ENCODE data around the gene RBMXL3. TPM values are rescaled to one million over a fixed set of nuclear protein-coding genes. Genes with fewer than 3 reads are reported as not detected.

The RBMXL3 gene
- total RNA-seq: not detected in 3 replicates
- long read RNA-seq: 0 reads

DNA sequence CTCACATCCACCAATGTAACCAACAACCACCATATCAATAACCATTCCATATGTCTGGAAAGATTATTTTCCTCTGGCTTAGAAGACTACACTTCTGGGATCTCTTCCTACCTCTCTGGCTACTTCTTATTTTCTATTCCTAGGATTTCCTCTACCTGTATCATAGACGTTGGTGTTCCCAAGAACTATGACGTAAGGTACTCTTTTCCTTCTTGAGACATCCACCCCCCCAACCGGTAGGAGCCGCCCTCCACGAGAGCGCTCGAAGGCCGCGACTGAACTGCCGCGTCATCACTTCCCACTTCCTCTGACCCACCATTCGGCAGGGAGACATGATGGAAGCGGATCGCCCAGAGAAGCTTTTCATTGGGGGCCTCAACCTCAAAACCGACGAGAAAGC, at the start of gene RBMXL3:
Gene RBMXL3 (plus strand): TSS at position 301 of the 400 bp plus-strand sequence. CDS start 32 bp downstream, at position 333.
- DNase-seq (ENCODE audit: low spot score): no peak
- TF ChIP-seq, protein P1, sequence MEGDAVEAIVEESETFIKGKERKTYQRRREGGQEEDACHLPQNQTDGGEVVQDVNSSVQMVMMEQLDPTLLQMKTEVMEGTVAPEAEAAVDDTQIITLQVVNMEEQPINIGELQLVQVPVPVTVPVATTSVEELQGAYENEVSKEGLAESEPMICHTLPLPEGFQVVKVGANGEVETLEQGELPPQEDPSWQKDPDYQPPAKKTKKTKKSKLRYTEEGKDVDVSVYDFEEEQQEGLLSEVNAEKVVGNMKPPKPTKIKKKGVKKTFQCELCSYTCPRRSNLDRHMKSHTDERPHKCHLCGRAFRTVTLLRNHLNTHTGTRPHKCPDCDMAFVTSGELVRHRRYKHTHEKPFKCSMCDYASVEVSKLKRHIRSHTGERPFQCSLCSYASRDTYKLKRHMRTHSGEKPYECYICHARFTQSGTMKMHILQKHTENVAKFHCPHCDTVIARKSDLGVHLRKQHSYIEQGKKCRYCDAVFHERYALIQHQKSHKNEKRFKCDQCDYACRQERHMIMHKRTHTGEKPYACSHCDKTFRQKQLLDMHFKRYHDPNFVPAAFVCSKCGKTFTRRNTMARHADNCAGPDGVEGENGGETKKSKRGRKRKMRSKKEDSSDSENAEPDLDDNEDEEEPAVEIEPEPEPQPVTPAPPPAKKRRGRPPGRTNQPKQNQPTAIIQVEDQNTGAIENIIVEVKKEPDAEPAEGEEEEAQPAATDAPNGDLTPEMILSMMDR (IDR thresholded peaks at IDR 0.05): no peak
- Mint-ChIP-seq H3K27me3 (ENCODE audit: low read depth) (no peaks in the 10 kb centered on the region), H3K4me3 (ENCODE audit: unreplicated experiment) (no peak within 1 kb of the TSS), H3K4me1 (ENCODE audit: low read depth) (no peaks in the 10 kb centered on the region), H3K36me3 (ENCODE audit: low read depth) (no peaks in the 10 kb centered on the region), H3K27ac (ENCODE audit: unreplicated experiment) (no peak within 1 kb of the TSS), H3K9me3 (ENCODE audit: low read depth) (no peaks in the 10 kb centered on the region)

DNA sequence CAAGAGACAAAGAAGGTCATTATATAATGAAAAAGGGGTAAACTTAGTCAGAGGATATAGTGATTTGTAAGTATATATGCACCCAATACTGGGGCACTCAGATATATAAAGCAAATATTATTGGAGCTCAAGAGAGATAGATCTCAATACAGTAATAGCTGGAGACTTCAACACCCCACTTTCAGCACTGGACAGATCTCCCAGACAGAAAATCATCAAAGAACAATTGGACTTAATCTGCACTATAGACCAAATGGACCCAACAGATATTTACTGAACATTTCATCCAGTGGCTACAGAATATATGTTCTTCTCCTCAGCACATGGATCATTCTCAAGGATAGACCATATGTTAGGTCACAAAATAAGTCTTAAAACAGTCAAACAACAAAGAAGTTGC, 47.2 kb upstream of the RBMXL3 start:
- Mint-ChIP-seq H3K9me3 (ENCODE audit: low read depth) (peaks cover 3% of the 10 kb centered on the region), H3K36me3 (ENCODE audit: low read depth) (peaks cover 28% of the 10 kb centered on the region), H3K27me3 (ENCODE audit: low read depth) (no peaks in the 10 kb centered on the region), H3K4me1 (ENCODE audit: low read depth) (no peaks in the 10 kb centered on the region), H3K27ac (ENCODE audit: unreplicated experiment) (no peak overlapping the region), H3K4me3 (ENCODE audit: unreplicated experiment) (no peak overlapping the region)
- DNase-seq (ENCODE audit: low spot score): no peak
- TF ChIP-seq, protein P1 (IDR thresholded peaks at IDR 0.05): no peak

DNA sequence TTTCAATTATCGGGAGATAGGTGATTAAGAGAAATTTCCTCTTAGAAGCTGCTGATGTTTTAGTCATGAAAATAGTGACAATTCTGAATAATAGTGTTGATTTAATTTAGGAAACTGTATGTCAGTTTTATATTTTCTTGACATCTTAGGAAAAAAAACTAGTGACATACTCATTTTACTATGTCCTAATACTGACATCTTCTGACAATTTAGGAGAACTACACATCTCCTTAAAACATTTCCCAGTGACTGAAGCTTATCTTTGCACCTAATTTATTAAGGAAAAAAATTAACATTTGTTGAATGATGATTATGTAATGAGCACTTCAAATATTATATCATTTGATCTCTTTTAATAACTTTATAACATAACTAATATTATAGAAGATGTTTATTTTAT, 42.0 kb upstream of the RBMXL3 start:
- TF ChIP-seq, protein P1 (IDR thresholded peaks at IDR 0.05): peak; percentile 89
- H3K27me3 Mint-ChIP-seq (ENCODE audit: low read depth): no peaks in the 10 kb centered on the region
- H3K4me1 Mint-ChIP-seq (ENCODE audit: low read depth): no peaks in the 10 kb centered on the region
- H3K27ac Mint-ChIP-seq (ENCODE audit: unreplicated experiment): no peak overlapping the region
- H3K9me3 Mint-ChIP-seq (ENCODE audit: low read depth): no peaks in the 10 kb centered on the region
- peaks cover 10% of the 10 kb centered on the region for H3K36me3 Mint-ChIP-seq (ENCODE audit: low read depth)
- no peak overlapping the region for H3K4me3 Mint-ChIP-seq (ENCODE audit: unreplicated experiment)
- DNase-seq (ENCODE audit: low spot score): no peak

DNA sequence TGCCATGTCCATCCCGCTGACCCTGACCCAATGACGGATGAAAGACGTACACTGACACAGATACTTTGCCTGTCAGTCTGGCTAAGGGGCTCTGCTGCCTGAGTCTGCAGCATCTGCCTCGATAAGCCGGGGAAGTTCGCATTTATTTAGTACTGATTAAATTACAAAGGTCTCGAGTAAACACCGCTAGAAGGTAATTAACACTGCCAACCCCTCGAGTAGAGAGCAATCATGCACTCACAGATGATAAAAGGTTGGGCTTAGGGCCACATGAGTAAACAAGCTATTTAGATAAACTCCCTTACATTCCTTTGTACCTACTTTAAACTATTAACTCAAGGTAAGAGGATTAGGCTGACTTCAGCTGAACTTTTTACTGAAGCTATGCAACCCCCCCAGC, 16.0 kb upstream of the RBMXL3 start:
- H3K27ac Mint-ChIP-seq (ENCODE audit: unreplicated experiment): no peak overlapping the region
- TF ChIP-seq, protein P1 (IDR thresholded peaks at IDR 0.05): no peak
- no peaks in the 10 kb centered on the region for H3K4me1 Mint-ChIP-seq (ENCODE audit: low read depth)
- peaks cover 6% of the 10 kb centered on the region for H3K36me3 Mint-ChIP-seq (ENCODE audit: low read depth)
- H3K27me3 Mint-ChIP-seq (ENCODE audit: low read depth): no peaks in the 10 kb centered on the region
- no peak overlapping the region for H3K4me3 Mint-ChIP-seq (ENCODE audit: unreplicated experiment)
- DNase-seq (ENCODE audit: low spot score): no peak
- no peaks in the 10 kb centered on the region for H3K9me3 Mint-ChIP-seq (ENCODE audit: low read depth)

DNA sequence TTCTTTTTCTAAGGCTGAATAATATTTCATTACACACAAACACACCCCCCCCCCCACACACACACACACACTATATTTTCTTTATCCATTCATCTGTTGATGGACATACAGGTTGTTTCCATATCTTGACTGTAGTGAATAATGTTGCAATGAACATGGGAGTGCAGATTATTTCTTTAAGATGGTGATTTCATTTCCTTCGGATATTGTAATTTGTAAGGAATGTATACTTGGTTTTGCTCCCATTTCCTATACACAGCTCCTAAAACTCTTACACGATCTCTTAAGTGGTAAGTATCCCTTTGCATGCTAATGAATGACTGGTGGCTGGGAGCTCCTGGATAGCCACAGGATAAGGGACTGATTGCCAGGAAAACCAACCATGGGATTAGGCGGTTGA, 14.7 kb upstream of the RBMXL3 start:
- Mint-ChIP-seq H3K27me3 (ENCODE audit: low read depth) (no peaks in the 10 kb centered on the region), H3K27ac (ENCODE audit: unreplicated experiment) (no peak overlapping the region), H3K4me3 (ENCODE audit: unreplicated experiment) (no peak overlapping the region), H3K36me3 (ENCODE audit: low read depth) (peaks cover 6% of the 10 kb centered on the region), H3K4me1 (ENCODE audit: low read depth) (no peaks in the 10 kb centered on the region), H3K9me3 (ENCODE audit: low read depth) (no peaks in the 10 kb centered on the region)
- TF ChIP-seq, protein P1 (IDR thresholded peaks at IDR 0.05): no peak
- no peak for DNase-seq (ENCODE audit: low spot score)
